GM21576 (cell line): ENCODE results near the gene DGCR2.
"Not testable (repeated sequence)": the region's sequence is repeated elsewhere in the genome, so short reads cannot be mapped to it uniquely, and the experiment has no call there.

Source experiments
- ATAC-seq: cut with Tn5 transposase; IDR thresholded peaks from one replicate; pipeline ENCODE4 v1.9.1; 2021; ENCODE audit warnings: mild to moderate bottlenecking, moderate library complexity; ENCODE audit not compliant: unreplicated experiment

Gene DGCR2

DNA sequence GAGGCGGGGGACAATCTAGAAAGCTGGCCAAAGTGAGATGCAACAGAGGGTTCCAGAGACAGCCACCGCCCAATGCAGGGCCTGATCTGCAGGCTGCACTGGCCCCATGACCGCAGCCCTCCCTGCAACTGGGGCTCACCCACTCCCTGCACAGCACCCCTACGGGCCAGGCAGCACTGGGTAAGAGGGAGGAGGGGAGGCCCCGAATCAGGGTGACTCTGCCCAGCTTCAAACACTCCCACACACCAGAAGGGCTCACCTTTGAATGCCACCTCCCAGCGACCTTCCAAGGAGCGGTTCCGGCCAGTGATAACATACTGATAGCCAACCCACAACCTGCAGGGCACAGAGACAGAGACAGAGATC is 59.3 kb downstream of the DGCR2 start:
- ATAC-seq = no peak

DNA sequence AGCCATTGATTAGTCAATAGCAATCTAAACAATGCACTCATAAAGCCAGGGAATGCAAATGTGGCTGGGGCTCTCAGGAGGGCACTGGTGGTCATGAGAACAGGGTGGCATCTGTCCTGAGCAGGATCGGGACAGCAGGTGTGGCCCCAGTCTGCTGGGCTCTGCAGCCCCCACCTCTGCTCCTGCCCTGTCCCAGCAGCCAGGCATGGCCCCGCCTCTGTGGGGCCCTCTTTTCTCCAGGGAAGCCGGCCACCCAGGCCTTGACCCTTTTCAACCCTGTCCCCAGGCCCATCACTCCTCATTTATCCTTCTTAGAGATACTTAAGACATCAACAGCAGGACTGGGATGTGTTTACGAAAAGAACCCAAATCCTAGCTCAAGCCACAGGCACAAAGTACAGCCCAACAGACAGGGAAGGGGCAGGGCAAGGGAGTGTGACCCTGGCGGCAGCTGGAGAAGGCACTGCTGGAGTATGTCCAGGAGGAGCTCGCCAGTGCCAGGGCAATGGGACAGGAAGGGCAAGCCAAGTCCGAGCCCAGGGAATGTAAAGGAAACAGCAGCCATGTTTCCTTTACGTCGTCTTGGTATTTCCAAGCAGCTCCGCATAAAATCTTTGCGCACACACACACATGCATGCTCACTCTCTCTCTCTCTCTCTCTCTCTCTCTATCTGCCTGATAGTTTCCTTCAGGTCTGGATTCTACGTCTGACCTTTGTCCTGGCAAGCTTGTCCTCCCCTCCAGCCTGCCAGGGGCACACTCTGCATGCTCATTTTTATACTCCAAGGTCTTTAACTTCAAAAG is 59.9 kb downstream of the DGCR2 start:
- ATAC-seq = no peak

DNA sequence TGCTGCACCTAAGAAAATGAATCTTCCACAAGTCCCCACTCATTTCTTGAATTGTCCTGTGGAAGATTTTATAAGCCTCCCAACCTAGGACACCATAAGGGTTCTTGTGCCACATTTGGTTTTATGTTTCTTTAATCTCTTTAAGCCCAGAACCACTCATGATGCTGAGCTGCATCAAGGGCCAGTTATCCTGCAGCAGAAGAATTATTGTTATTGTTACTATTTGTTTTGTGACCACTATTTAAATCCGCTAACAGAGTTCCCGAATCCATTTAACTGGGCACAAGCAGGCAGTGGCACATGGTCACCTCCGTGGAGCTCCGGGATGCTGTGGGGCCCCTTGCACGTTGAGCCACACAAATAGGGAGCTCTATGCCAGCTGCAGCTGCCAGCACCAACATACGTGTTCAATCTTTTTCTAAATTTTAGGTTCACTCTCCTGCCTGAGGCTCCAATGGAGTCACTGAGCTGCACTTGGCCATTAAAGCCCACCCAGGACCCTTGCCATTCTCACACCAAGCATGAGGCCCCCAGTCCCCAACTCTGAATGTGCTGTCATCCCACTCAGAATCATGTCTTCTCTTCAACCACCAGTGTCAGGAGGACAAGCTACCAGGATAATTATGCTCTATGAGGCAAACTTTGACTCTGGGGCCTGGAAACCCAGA is 60.6 kb downstream of the DGCR2 start:
- no peak for ATAC-seq

DNA sequence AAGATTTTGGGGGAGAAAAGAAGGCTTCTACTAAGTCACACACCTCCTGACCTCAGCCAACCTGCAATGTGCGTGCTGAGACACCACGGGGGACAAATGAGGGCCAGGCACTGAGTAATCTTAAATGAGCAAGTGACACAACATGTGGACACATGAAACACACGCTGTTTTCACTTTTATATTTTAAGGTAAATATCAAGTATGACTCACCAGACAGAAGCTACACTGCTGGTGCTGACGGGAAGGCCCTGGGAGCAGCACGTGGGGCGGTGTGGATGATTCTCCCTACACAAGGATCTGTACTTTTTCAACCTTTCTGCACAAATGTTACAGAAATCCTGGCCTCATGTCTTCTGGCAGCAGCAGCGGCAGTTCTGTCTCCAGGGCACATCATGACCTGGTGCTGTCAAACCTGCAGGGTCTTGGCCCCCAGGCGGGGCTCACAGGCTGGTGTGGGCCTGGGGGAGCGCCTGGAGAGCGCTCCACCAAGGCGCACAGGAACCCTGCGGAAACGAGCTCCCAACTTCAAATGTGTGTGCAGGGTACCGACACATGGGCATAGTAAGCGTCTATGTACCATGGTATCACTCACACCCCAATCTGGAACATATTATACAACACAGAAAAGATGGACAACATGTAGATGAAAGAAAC is 61.7 kb downstream of the DGCR2 start:
- no peak for ATAC-seq

DNA sequence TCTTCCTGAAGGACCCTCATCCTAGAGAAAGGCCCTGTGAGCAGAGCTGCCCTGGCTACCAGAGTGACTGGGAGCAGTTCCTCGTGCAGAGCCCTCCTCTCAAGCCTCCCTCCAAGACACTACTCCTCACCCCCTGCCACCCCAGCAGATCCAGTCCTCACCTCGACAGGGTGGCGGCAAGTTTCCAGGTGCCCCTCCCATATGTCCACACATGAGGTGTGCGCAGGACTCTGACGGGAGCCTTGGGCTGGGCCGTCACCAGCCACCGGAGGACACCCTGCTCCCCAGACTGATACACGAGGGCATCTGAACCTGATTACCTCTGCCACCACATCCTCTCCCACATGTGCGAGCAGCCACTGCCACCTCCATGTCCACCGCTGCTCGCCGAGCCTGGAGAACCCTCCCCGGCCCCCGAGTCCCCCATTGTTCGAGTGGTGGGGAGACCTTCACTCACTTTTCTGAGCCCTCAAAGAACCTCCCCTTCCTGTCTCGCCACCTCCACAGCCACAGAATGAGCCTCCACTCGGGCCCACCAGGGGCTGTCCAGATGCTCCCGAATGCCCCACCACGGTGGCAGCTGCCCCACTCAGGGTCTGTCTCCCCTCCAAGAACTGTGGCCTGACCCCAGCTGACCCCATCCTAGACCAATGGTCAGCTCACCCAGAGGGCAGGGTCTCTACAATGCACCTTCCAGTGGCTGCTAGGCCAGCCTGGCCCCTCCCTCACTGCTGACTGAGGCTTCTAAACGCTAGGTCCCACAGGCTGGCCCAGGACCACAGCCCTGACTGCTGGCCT is 62.5 kb downstream of the DGCR2 start:
- ATAC-seq = no peak

DNA sequence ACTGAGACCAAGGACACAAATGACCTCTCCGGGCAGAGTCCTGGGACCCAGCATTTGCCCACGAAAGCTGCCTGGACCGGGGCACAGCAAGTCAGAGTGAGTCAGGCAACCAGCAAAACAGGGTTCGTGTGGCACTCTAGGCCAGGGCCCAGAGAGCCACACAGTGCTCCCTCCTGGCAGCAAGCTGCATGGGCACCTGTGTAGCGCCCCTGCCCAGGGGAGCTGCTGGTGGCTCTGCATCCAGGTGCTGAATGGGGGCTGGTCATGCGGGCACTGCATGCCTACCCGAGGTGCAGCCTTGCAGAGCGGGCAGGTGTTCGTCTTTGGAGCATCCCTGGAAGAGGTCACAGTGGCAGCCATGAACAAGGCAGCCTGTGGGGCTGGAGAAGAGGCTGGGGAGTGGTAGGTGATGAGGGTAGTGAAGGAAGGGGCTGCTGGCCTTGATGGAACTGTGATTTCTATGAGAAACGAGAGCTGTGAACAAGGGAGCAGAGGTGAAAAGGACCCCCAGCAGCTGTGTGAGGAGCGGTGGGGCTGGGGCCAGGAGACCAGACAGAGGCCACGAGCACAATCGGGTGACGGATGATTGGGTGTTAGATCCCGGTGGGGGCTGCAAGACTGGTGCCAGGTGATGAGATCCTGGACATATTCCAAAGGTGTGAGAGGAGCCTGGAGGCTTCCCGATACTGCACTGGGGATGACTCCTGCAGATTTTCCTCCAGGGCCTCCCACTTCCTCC is 63.3 kb downstream of the DGCR2 start:
- no peak for ATAC-seq

DNA sequence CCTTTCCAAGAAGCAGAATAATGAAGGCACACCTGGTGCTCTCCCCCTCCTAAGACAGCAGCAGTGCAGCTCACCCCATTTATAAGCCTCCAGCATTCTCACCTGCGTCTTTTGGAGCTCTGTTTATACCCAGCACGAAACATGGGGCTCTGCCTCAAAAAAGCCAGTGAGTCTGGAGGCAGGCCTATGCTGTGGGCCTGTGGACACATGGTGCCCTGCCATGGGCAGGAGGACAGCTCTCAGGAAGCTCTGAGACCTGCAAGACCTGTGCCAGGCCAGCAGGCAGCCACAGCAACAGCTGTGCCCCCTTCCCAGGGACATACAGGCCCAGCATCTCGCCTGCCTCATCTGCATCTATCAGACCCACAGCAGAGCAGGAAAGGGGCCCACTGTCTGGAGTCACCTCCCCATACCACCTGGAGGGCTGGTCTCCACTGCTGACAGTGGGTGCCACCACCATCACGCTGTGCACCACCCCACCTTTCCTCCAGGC is 64.2 kb downstream of the DGCR2 start:
- ATAC-seq = no peak

DNA sequence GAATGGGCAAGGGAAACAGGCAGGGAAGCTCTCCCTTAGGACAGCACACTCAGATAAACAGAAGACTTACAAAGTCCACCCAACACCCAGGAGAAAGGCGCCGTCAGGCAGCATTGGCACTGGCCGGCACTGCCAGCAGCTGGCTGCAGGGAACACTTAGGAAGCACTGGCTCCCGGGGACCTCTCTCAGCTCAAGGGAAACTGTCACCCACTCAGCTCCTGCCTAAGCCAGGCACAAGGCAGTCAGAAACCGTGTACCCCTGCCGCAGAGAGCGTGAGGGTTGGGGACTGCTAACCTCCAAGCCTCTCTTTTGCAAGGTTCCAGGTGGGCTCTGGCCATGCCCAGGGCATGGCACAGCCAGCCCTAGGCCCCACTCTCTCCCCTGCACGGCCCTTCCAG is 64.7 kb downstream of the DGCR2 start:
- ATAC-seq = no peak

DNA sequence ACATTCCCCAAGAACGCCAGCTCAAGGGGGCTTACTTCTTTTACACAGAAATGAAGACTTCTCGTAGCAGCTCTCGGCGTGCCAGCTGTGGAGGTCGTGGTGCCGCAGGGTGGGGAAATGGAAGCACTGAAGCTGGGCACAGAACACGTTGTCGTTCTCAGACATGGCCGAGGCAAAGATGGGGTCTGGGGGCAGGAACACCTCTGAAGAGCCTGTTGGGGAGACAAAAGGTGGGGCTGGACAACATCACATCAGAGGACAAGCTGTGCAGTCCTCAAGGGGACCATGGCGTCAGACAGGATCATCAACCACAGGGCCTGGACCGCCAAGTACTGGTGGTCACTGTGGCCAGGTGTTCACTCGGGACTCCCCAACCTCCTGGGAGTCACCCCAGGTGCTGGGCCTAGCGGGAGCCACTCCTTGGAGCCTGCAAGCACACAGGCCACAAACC is 65.2 kb downstream of the DGCR2 start:
- ATAC-seq = no peak

DNA sequence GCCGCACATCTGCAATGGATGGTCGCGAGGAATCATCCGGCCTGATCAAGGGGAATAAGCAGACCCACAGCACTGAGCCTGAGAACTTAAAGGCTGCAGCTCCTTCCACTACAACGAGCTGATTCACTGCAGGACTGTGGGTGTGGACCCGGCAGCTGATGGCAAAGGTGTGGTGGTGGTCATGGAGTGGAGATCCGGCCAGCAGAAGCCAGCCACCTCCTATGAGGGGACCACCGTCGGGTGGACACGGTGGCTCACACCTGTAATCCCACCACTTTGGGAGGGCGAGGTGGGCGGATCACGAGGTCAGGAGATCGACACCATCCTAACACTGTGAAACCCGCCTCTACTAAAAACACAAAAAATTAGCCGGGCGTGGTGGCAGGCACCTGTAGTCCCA is 66.4 kb downstream of the DGCR2 start:
- no peak for ATAC-seq

DNA sequence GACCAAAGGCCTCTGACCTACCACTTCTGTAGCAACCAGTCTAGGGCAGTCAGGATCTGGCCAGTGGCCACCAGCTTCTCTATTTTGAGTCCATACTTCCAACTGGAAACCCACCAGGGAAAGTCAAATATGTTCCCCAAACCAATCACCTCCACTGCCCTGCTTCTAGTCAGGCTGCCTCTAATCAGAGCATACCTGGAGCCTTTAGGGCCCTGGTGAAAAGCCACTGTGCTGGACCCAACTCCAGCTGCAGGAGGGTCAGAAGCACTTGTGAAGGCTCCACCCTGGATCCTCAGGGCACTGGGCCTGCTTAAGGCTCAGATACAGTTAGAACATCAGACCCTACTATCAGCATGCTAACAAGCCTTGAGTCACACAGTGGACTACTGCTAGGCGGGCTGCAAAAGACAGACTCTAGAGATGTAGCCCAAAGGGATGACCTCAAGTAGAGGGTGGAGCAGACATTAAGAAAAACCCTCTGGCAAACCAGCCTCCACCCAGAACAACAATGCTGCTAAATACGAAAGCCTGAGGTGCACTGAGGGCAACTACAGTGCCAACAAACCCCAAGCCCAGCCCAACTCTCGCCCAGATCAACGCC is 69.2 kb downstream of the DGCR2 start:
- ATAC-seq = no peak

DNA sequence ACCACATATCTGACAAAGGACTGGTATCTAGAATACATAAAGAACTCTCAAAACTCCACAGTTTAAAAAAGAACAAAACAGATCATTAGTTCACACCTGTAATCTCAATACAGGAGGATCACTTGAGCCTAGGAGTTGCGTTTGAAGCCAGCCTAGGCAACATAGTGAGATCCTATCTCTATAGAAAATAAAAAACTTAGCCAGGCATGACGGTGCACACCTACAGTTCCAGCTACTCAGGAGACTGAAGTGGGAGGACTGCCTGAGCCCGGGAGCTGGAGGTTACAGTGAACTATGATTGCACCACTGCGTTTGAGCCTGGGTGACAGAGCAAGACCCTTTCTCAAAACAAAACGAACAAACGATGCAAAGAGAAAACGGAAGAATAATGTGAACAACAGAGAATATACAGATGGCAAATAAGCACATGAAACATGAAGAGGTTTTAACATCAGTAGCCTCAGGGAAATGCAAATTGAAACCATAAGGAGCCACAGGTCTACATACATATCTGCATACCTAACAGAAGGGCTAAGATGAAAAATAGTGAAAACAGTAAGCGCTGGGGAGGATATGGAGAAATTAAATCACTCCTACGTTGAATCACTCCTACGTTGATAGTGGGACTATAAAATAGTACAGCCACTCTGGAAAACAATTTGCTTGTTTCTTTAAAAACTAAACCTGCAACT is 70.7 kb downstream of the DGCR2 start:
- no peak for ATAC-seq

DNA sequence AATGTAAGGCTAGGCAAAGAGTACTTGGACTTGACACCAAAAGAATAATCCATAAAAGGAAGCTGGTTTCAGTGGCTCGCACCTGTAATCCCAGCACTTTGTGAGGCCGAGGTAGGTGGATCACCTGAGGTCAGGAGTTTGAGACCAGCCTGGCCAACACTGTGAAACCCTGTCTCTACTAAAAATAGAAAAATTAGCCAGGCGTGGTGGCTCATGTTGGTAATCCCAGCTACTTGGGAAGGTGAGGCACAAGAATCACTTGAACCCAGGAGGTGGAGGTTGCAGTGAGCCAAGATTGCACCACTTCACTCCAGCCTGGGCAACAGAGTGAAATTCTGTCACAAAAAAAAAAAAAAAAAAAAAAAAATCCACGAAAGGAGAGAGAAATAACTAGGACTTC is 71.4 kb downstream of the DGCR2 start:
- ATAC-seq = not testable (repeated sequence)

DNA sequence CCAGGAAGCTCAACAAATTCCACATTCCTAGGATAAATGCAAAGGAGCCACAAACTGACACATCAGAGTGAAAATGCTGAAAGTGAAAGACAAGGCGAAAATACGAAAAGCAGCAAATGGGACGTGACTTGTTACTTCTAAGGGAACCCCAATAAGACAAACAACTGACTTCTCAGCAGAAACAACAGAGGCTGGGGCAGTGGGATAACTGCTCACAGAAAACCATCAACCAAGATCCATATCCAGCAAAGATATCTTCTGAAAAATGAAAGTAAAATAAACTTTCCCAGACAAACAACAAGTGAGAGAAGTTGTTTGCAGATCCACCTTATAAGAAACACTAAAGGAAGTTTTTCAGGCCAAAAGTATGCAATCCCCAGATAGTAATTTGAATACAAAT is 72.1 kb downstream of the DGCR2 start:
- no peak for ATAC-seq

DNA sequence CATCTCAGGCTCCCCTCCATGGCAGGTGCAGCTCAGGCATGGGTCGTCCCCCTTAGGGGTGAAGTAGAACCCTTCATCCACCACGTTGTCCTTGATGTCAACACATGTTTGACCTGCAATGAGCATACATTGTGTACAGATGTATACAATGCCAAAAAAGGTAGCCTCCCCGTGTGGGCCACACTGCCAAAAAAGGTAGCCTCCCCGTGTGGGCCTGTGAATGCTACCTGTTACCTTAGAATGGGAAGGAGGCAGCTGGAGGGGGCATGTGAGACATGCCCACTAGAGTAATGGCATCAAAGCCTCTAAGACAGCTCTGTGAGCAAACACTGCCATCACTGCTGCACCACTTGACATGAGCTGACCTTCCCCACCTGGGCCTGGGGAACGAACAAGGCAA is 73.7 kb downstream of the DGCR2 start:
- ATAC-seq = no peak

DNA sequence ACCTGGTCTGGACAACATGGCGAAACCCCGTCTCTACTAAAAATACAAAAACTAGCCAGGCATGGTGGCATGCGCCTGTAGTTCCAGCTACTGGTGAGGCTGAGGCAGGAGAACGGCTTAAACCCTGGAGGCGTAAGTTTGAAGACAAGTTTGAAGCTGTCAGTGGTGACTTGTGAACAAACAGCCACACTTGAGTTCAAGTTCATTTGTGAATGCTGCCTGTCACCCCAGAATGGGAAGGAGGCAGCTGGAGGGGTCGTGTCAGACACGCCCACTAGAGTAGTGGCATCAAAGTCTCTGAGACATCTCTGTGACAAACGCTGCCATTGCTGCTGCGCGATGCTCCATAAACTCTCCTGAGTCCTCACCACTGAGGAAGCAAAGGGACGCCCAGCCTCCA is 74.2 kb downstream of the DGCR2 start:
- ATAC-seq = no peak

DNA sequence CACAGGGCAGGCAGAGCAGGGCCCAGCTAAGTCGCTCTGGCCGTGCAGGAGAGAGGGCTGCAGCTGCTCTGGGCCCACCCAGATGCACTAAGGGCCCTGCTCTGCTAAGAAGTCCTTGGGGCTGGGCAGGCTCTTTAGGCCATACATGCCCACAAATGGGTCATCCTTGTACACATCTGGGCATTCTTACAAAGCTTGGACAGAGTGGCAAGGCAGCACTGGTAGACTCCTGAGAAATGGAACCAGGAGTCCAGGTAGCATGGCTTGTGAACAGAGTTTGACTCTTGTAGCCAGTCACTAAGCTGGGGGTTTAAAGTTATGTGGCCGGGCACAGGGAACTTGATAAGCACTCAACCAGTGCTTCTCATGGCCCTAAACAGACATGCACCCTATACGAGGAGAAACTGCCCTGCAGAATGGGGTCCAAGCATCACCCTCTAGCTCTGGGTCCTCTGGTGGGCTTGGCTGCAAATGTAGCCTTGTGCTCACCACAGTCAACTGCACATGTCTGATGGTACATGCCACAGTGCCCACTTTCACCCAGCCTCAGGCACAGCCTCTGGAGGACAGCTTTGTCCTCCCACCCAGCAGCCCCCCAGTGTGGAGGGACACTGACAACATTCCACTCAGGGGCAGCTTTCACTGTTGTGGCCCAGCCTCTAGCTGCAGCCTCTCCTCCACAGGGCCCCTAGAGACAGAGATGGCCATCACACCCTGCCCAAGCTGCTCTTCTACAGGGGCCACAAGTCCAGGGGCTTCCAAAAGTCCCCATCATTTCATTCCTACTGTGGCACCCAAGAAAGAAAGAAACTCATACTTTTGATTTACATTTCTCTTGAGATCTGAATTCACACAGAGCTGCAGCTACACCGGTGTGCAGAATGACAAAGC is 75.2 kb downstream of the DGCR2 start:
- ATAC-seq = no peak

DNA sequence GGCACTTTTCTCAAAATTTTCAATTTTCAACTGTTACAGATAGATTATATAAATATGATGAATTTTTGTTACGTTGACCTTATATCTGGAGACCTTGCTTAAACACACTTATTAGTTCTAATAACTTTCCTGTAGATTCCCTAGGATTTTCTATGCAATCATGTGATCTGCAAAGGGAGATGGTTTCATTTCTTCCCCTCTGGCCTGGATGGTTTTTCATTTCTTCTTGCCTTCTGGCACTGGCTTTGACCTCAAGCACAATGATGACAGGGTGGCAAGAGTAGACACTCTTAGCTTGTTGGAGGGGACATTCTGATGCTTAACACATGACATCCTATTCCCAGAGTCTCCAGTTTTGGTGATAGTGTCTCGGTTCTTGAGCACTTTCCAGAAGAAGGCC is 75.9 kb downstream of the DGCR2 start:
- no peak for ATAC-seq
